Measurements from ENCODE around the gene DPP4.

- TF ChIP-seq TBP (CRISPR knock-in tag; IDR thresholded peaks at IDR 0.05) (no peak), HCFC1 (IDR thresholded peaks at IDR 0.05; ENCODE audit: low read depth, low read length) (no peak), JUND (CRISPR knock-in tag; IDR thresholded peaks at IDR 0.05) (no peak), PBX3 (CRISPR knock-in tag; IDR thresholded peaks at IDR 0.05; ENCODE audit: borderline replicate concordance) (no peak), FOXK2 (IDR thresholded peaks at IDR 0.05) (no peak), TRIM24 (CRISPR knock-in tag; IDR thresholded peaks at IDR 0.05) (no peak), TBL1XR1 (IDR thresholded peaks at IDR 0.05; ENCODE audit: borderline replicate concordance, low read length, partially characterized antibody) (no peak), ZNF143 (CRISPR knock-in tag; IDR thresholded peaks at IDR 0.05) (no peak), FOXJ3 (CRISPR knock-in tag; IDR thresholded peaks at IDR 0.05; ENCODE audit: borderline replicate concordance) (no peak), CTCF (CRISPR knock-in tag; IDR thresholded peaks at IDR 0.05) (no peak), ZBTB4 (CRISPR knock-in tag; IDR thresholded peaks at IDR 0.05; ENCODE audit: borderline replicate concordance) (no peak)
Measured at GRCh38 chr2:162029287-162029901, 44.6 kb downstream of the DPP4 start.
